SK-N-SH treated with all-trans-retinoic acid at 6 μM for 48 hours (cell line): ENCODE results near the gene NFIB.

Source experiments
- ATAC-seq: fragments of 200-7000 bp; cut with Tn5 transposase; 3 replicates; pipeline ENCODE4 v1.9.1; 2020; ENCODE audit warnings: mild to moderate bottlenecking, moderate library complexity
- BACH2 ChIP-seq: fragments of 250-450 bp; sonication (Bioruptor Pico); IDR thresholded peaks from 2 replicates; pipeline ENCODE4 v1.9.0; 2021; ENCODE audit warnings: mild to moderate bottlenecking, borderline replicate concordance
- CREB5 ChIP-seq: fragments of 250-450 bp; sonication (Bioruptor Pico); IDR thresholded peaks from 2 replicates; pipeline ENCODE4 v1.5.1; 2020; ENCODE audit warnings: low read depth, mild to moderate bottlenecking, moderate library complexity
- ESRRG ChIP-seq: fragments of 250-450 bp; sonication (Bioruptor Pico); IDR thresholded peaks from 2 replicates; pipeline ENCODE4 v1.6.1; 2021; ENCODE audit warnings: mild to moderate bottlenecking
- GLIS3 ChIP-seq: fragments of 250-450 bp; sonication (Bioruptor Pico); IDR thresholded peaks from 2 replicates; pipeline ENCODE4 v1.5.0; 2020; ENCODE audit warnings: mild to moderate bottlenecking, moderate library complexity
- ISL1 ChIP-seq: fragments of 250-450 bp; sonication (Bioruptor Pico); IDR thresholded peaks from 2 replicates; pipeline ENCODE4 v2.1.2; 2022; ENCODE audit warnings: mild to moderate bottlenecking, moderate library complexity
- RARB ChIP-seq: fragments of 250-450 bp; sonication (Bioruptor Pico); IDR thresholded peaks from 2 replicates; pipeline ENCODE4 v1.8.0; 2021; ENCODE audit warnings: mild to moderate bottlenecking, moderate library complexity
- SNAI2 ChIP-seq: fragments of 250-450 bp; sonication (Bioruptor Pico); IDR thresholded peaks from 2 replicates; pipeline ENCODE4 v1.5.0; 2020; ENCODE audit warnings: mild to moderate bottlenecking, moderate library complexity
- TOX ChIP-seq: fragments of 250-450 bp; sonication (Bioruptor Pico); IDR thresholded peaks from 2 replicates; pipeline ENCODE4 v1.8.0; 2021; ENCODE audit warnings: mild to moderate bottlenecking, moderate library complexity, borderline replicate concordance
- TSHZ2 ChIP-seq: fragments of 250-450 bp; sonication (Bioruptor Pico); IDR thresholded peaks from 2 replicates; pipeline ENCODE4 v1.5.0; 2020; ENCODE audit warnings: mild to moderate bottlenecking, moderate library complexity
- ZC3H10 ChIP-seq: fragments of 250-450 bp; sonication (Bioruptor Pico); IDR thresholded peaks from 2 replicates; pipeline ENCODE4 v1.5.1; 2021; ENCODE audit warnings: mild to moderate bottlenecking, moderate library complexity
- ZFP3 ChIP-seq: fragments of 250-450 bp; sonication (Bioruptor Pico); IDR thresholded peaks from 2 replicates; pipeline ENCODE4 v1.5.0; 2020; ENCODE audit warnings: mild to moderate bottlenecking, moderate library complexity
- ZNF565 ChIP-seq: fragments of 450-650 bp; formaldehyde crosslinking; conservative IDR thresholded peaks from 2 replicates; pipeline ENCODE4 v1.5.0; 2020; ENCODE audit warnings: low read depth, mild to moderate bottlenecking, moderate library complexity
- ZNF70 ChIP-seq: fragments of 450-650 bp; formaldehyde crosslinking; IDR thresholded peaks from 2 replicates; pipeline ENCODE4 v1.5.0; 2020; ENCODE audit warnings: mild to moderate bottlenecking, moderate library complexity
- ZNF8 ChIP-seq: fragments of 450-650 bp; formaldehyde crosslinking; IDR thresholded peaks from 2 replicates; pipeline ENCODE4 v1.5.0; 2020; ENCODE audit warnings: mild to moderate bottlenecking, moderate library complexity
- TF ChIP-seq, protein P1 (sequence below): fragments of 250-450 bp; sonication (Bioruptor Pico); IDR thresholded peaks from 2 replicates; pipeline ENCODE4 v1.5.1; 2021; ENCODE audit warnings: mild to moderate bottlenecking, moderate library complexity
- TF ChIP-seq, protein P2 (sequence below): fragments of 250-450 bp; sonication (Bioruptor Pico); IDR thresholded peaks from 2 replicates; pipeline ENCODE4 v1.8.0; 2020; ENCODE audit warnings: mild to moderate bottlenecking, moderate library complexity, borderline replicate concordance
- TF ChIP-seq, protein P3 (sequence below): fragments of 250-450 bp; sonication (Bioruptor Pico); IDR thresholded peaks from 2 replicates; pipeline ENCODE4 v1.8.0; 2021; ENCODE audit warnings: low read depth, mild to moderate bottlenecking, moderate library complexity, borderline replicate concordance

NFIB gene

DNA sequence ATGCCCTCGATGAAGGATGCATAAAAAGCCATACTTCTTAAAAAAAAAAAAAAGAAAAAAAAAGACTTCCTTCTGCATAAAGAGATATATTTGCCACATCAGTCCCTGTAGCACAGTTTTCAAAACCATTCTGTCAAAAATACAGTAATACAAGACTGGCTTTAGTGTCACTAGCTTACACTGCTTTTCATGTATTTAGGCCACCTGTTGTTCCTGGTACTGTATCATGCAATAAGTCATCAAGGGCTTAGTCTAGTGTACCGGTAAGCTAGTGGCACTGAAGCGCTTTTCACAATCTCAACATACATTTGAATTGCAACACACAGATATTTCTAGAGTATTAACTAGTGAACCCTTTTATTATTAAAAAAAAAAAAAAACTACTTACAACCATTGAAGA, 231.2 kb downstream of the NFIB start:
- TF ChIP-seq, protein P1, sequence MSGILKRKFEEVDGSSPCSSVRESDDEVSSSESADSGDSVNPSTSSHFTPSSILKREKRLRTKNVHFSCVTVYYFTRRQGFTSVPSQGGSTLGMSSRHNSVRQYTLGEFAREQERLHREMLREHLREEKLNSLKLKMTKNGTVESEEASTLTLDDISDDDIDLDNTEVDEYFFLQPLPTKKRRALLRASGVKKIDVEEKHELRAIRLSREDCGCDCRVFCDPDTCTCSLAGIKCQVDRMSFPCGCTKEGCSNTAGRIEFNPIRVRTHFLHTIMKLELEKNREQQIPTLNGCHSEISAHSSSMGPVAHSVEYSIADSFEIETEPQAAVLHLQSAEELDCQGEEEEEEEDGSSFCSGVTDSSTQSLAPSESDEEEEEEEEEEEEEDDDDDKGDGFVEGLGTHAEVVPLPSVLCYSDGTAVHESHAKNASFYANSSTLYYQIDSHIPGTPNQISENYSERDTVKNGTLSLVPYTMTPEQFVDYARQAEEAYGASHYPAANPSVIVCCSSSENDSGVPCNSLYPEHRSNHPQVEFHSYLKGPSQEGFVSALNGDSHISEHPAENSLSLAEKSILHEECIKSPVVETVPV (CRISPR knock-in tag): no peak
- TF ChIP-seq ZC3H10 (CRISPR knock-in tag) (no peak), ZNF565 (no peak)
- no peak for ATAC-seq

DNA sequence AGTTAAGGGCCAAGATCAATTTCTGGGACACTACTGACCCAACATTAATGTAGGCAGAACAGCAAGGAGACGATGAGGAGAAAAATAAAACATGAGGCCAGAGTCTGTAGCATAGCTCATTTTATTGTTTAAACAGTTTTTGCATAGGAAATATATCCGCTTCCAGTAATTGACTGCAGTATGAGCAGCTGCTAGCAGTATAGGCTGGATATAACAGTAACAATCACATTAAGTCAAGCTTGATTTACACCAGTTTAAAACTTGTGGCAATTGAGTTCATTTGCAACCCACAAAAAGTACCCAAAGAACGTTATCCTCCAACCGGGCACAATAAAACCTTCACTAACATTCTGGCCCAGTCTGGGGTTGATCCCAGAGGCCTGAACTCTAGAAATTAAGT, 232.2 kb downstream of the NFIB start:
- ATAC-seq: no peak
- TF ChIP-seq, protein P2, sequence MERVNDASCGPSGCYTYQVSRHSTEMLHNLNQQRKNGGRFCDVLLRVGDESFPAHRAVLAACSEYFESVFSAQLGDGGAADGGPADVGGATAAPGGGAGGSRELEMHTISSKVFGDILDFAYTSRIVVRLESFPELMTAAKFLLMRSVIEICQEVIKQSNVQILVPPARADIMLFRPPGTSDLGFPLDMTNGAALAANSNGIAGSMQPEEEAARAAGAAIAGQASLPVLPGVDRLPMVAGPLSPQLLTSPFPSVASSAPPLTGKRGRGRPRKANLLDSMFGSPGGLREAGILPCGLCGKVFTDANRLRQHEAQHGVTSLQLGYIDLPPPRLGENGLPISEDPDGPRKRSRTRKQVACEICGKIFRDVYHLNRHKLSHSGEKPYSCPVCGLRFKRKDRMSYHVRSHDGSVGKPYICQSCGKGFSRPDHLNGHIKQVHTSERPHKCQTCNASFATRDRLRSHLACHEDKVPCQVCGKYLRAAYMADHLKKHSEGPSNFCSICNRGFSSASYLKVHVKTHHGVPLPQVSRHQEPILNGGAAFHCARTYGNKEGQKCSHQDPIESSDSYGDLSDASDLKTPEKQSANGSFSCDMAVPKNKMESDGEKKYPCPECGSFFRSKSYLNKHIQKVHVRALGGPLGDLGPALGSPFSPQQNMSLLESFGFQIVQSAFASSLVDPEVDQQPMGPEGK (CRISPR knock-in tag): no peak
- TF ChIP-seq TSHZ2: no peak

DNA sequence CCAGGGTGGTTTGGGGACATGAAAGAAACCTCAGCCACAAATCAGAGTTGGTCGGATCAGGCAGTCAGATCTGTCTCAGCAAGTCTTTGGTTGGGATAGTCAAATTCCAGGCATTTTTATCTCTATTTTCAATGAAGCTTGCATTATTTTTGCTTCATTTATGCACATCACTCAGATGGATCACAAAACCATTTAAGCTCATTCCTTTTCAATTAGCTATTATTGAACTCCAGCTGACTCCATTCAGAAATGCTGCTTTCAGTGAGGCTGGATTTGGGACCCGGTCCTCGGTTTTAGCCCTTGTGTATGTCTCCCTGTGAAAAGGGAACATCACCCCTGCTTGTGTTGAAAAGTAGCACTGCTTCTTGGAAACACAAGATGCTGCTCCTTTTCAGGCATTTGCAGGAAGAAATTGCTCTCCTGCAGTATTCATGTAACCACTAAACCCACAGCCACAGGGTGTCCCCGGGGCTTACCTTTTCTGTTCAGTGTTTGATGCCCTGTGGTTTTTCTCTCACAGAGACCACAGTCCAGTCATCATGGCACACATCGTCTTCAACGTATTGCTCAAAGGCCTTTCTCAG, 232.9 kb downstream of the NFIB start:
- ATAC-seq: peak; percentile 62
- no peak for TF ChIP-seq ZNF8 (CRISPR knock-in tag)
- TF ChIP-seq, protein P2 (CRISPR knock-in tag): no peak
- TF ChIP-seq ZNF70: no peak
- TF ChIP-seq ISL1 (CRISPR knock-in tag): peak; percentile 34; the same call in 1 of the 2 replicates
- TF ChIP-seq GLIS3 (CRISPR knock-in tag): 0 out of 2 replicates have a peak, but pooled peaks have one; percentile 5

- TF ChIP-seq, protein P1 (CRISPR knock-in tag): no peak
- TF ChIP-seq, protein P2 (CRISPR knock-in tag): no peak
- no peak for TF ChIP-seq TOX (CRISPR knock-in tag)
- no peak for TF ChIP-seq ESRRG (CRISPR knock-in tag)
- TF ChIP-seq RARB: no peak
- TF ChIP-seq, protein P3, sequence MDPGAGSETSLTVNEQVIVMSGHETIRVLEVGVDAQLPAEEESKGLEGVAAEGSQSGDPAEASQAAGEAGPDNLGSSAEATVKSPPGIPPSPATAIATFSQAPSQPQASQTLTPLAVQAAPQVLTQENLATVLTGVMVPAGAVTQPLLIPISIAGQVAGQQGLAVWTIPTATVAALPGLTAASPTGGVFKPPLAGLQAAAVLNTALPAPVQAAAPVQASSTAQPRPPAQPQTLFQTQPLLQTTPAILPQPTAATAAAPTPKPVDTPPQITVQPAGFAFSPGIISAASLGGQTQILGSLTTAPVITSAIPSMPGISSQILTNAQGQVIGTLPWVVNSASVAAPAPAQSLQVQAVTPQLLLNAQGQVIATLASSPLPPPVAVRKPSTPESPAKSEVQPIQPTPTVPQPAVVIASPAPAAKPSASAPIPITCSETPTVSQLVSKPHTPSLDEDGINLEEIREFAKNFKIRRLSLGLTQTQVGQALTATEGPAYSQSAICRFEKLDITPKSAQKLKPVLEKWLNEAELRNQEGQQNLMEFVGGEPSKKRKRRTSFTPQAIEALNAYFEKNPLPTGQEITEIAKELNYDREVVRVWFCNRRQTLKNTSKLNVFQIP (CRISPR knock-in tag): no peak
- no peak for TF ChIP-seq ISL1 (CRISPR knock-in tag)
- TF ChIP-seq BACH2: no peak
- TF ChIP-seq CREB5: no peak
- no peak for TF ChIP-seq SNAI2 (CRISPR knock-in tag)
- no peak for TF ChIP-seq ZFP3 (CRISPR knock-in tag)
- no peak for TF ChIP-seq GLIS3 (CRISPR knock-in tag)
- ATAC-seq: no peak
These were observed 234.5 kb downstream of the NFIB start for GRCh38 chr9:14079440-14079839.
